A549 (cell line): ENCODE measurements around the gene HOXA5.

Experiments used
- CTCF ChIP-seq: fragments of >200 bp; sonication (Bioruptor Twin); formaldehyde crosslinking; IDR thresholded peaks from 3 replicates; pipeline ENCODE4 v1.5.1; 2016
- EP300 ChIP-seq, 2 experiments: fragments of >200 bp; sonication (Bioruptor Twin); formaldehyde crosslinking; IDR thresholded peaks; 2 replicates in 1 of 2; 3 replicates in 1 of 2; pipeline ENCODE4 v1.6.1; 2016 to 2017
- FOSL2 ChIP-seq, 2 experiments: fragments of 450-650 bp in 1 of 2; fragments of >200 bp in 1 of 2; sonication (Bioruptor Twin) in 1 of 2; formaldehyde crosslinking; IDR thresholded peaks; 2 replicates each; pipeline versions ENCODE4 v1.5.0 to v1.6.1; 2016 to 2020; ENCODE audit warnings: mild to moderate bottlenecking in 1 of 2, moderate library complexity in 1 of 2
- HDAC2 ChIP-seq: fragments of 200-600 bp; sonication (generic); IDR thresholded peaks from 2 replicates; pipeline ENCODE4 v1.6.1; 2016
- JUN ChIP-seq, 2 experiments: fragments of >200 bp; sonication (Bioruptor Twin); formaldehyde crosslinking; IDR thresholded peaks; 2 replicates in 1 of 2; 3 replicates in 1 of 2; pipeline ENCODE4 v1.6.1; 2016 to 2017
- MAX ChIP-seq: IDR thresholded peaks from 2 replicates; pipeline ENCODE4 v1.6.1; 2012
- NPAS2 ChIP-seq: fragments of 250-450 bp; sonication (Bioruptor Pico); IDR thresholded peaks from 2 replicates; pipeline ENCODE4 v1.8.0; 2022; ENCODE audit warnings: mild to moderate bottlenecking, moderate library complexity, borderline replicate concordance
- POLR2A ChIP-seq: IDR thresholded peaks from 2 replicates; pipeline ENCODE4 v1.6.1; 2012; ENCODE audit warnings: mild to moderate bottlenecking, low read length

- no peak for TF ChIP-seq CTCF
- TF ChIP-seq POLR2A: no peak
- TF ChIP-seq HDAC2: no peak
- no peak for TF ChIP-seq MAX
- no peak for TF ChIP-seq EP300 (IDR thresholded peaks at IDR 0.05)
- TF ChIP-seq NPAS2 (CRISPR knock-in tag): no peak
- TF ChIP-seq JUN (IDR thresholded peaks at IDR 0.05): no peak
- TF ChIP-seq FOSL2 (IDR thresholded peaks at IDR 0.05): no peak
- TF ChIP-seq FOSL2 (CRISPR knock-in tag; IDR thresholded peaks at IDR 0.05): no peak
Measured at GRCh38 chr7:27148031-27148755, 4.7 kb upstream of the HOXA5 start.
